DND-41 (cell line): Measurements from ENCODE around the gene NEXMIF.
"Not testable (repeated sequence)": the region's sequence is repeated elsewhere in the genome, so short reads cannot be mapped to it uniquely, and the experiment has no call there.

Experiments used
- ATAC-seq: fragments of 200-7000 bp; cut with Tn5 transposase; 3 replicates; pipeline ENCODE4 v1.9.1; 2021; ENCODE audit warnings: low read depth; ENCODE audit not compliant: insufficient read depth
- DNase-seq: peaks from one replicate; pipeline ENCODE4 v3.0.0-alpha.2; 2020
- H2AFZ ChIP-seq: 2 replicates; pipeline ENCODE4 v1.6.0; 2012; ENCODE audit warnings: low read depth, low read length
- H3K27ac ChIP-seq: 2 replicates; pipeline ENCODE4 v1.5.1; 2012; ENCODE audit warnings: low read length, inconsistent platforms
- H3K27me3 ChIP-seq: fragments of 200-600 bp; sonication (generic); 2 replicates; pipeline ENCODE4 v1.6.0; 2012; ENCODE audit warnings: low read length, mild to moderate bottlenecking, inconsistent platforms; ENCODE audit not compliant: insufficient read depth, poor library complexity
- H3K36me3 ChIP-seq: 2 replicates; pipeline ENCODE4 v1.5.1; 2012; ENCODE audit warnings: low read length, inconsistent platforms; ENCODE audit not compliant: insufficient read depth
- H3K4me1 ChIP-seq: 2 replicates; pipeline ENCODE4 v1.5.1; 2012; ENCODE audit warnings: mild to moderate bottlenecking, low read length; ENCODE audit not compliant: insufficient read depth
- H3K4me2 ChIP-seq: 2 replicates; pipeline ENCODE4 v1.6.0; 2012; ENCODE audit warnings: mild to moderate bottlenecking, moderate library complexity, low read length, inconsistent platforms; ENCODE audit not compliant: insufficient read depth
- H3K4me3 ChIP-seq, 2 experiments: fragments of 200-600 bp in 1 of 2; shearing (Covaris generic) in 1 of 2; 2 replicates each; pipeline ENCODE4 v1.5.1; 2012 to 2016; ENCODE audit warnings: inconsistent platforms in 2 of 2, low read length in 2 of 2, mild to moderate bottlenecking in 2 of 2, low read depth in 1 of 2, moderate library complexity in 1 of 2
- H3K79me2 ChIP-seq: 2 replicates; pipeline ENCODE4 v1.6.0; 2012; ENCODE audit warnings: low read length, inconsistent platforms; ENCODE audit not compliant: insufficient read depth
- H3K9ac ChIP-seq: 2 replicates; pipeline ENCODE4 v1.6.0; 2012; ENCODE audit warnings: low read depth, mild to moderate bottlenecking, inconsistent platforms, low read length, moderate library complexity
- H3K9me3 ChIP-seq: 2 replicates; pipeline ENCODE4 v1.5.1; 2012; ENCODE audit warnings: low read length, moderate library complexity, mild to moderate bottlenecking, inconsistent platforms; ENCODE audit not compliant: insufficient read depth, severe bottlenecking
- H4K20me1 ChIP-seq: 2 replicates; pipeline ENCODE4 v1.6.0; 2012; ENCODE audit warnings: low read length; ENCODE audit not compliant: insufficient read depth
- EZH2 ChIP-seq: IDR thresholded peaks from 3 replicates; pipeline ENCODE4 v1.6.1; 2012; ENCODE audit warnings: borderline replicate concordance, low read depth, mild to moderate bottlenecking, moderate library complexity, low read length, inconsistent platforms; ENCODE audit not compliant: severe bottlenecking
- TF ChIP-seq, protein P1 (sequence below): IDR thresholded peaks from 2 replicates; pipeline ENCODE4 v1.5.1; 2012; ENCODE audit warnings: borderline replicate concordance, low read length, moderate library complexity, mild to moderate bottlenecking; ENCODE audit not compliant: poor library complexity, severe bottlenecking; ENCODE audit errors: extremely low read depth

The NEXMIF gene

DNA sequence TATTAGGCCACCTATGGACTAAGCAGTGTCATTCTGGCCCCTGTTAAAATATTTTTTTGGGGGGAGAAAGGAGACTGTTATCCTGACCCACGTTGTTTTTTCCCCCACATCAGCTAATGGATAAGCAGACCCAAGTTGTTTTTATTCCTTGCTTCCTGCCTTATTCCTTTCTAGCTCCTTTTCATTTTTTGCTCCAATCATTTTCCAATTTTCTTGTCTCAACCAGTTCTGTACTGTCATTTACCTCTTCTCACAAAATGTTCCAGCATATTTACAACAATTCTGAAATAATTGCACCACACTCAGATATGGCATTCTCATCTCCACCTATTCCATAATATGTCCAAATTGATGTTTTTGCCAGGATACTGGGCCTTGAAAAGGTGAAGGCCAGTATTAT is 150.3 kb downstream of the NEXMIF start:
- Histone ChIP-seq H3K79me2 (no peaks in the 10 kb centered on the region), H3K9me3 (no peaks in the 10 kb centered on the region), H4K20me1 (no peaks in the 10 kb centered on the region), H3K27ac (no peak overlapping the region), H2AFZ (no peak overlapping the region), H3K4me1 (no peaks in the 10 kb centered on the region), H3K4me2 (no peak overlapping the region), H3K9ac (no peak overlapping the region), H3K36me3 (no peaks in the 10 kb centered on the region), H3K27me3 (no peaks in the 10 kb centered on the region), H3K4me3 (no peak overlapping the region)
- DNase-seq (no peak), ATAC-seq (no peak)
- no peak for TF ChIP-seq EZH2
- TF ChIP-seq, protein P1, sequence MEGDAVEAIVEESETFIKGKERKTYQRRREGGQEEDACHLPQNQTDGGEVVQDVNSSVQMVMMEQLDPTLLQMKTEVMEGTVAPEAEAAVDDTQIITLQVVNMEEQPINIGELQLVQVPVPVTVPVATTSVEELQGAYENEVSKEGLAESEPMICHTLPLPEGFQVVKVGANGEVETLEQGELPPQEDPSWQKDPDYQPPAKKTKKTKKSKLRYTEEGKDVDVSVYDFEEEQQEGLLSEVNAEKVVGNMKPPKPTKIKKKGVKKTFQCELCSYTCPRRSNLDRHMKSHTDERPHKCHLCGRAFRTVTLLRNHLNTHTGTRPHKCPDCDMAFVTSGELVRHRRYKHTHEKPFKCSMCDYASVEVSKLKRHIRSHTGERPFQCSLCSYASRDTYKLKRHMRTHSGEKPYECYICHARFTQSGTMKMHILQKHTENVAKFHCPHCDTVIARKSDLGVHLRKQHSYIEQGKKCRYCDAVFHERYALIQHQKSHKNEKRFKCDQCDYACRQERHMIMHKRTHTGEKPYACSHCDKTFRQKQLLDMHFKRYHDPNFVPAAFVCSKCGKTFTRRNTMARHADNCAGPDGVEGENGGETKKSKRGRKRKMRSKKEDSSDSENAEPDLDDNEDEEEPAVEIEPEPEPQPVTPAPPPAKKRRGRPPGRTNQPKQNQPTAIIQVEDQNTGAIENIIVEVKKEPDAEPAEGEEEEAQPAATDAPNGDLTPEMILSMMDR, result no peak

- H3K36me3 ChIP-seq, result no peaks in the 10 kb centered on the region
- H3K9ac ChIP-seq, result no peak overlapping the region
- no peaks in the 10 kb centered on the region for H3K4me1 ChIP-seq
- no peak overlapping the region for H3K4me3 ChIP-seq
- no peaks in the 10 kb centered on the region for H3K9me3 ChIP-seq
- no peaks in the 10 kb centered on the region for H3K27me3 ChIP-seq
- no peaks in the 10 kb centered on the region for H4K20me1 ChIP-seq
- no peaks in the 10 kb centered on the region for H3K79me2 ChIP-seq
- ATAC-seq (no peak), DNase-seq (no peak)
- TF ChIP-seq EZH2, result no peak
- TF ChIP-seq, protein P1, result no peak
- H2AFZ ChIP-seq, result no peak overlapping the region
- no peak overlapping the region for H3K4me2 ChIP-seq
- H3K27ac ChIP-seq, result no peak overlapping the region
Observed at GRCh38 chrX:74736450-74736849, 188.8 kb downstream of the NEXMIF start.

- no peaks in the 10 kb centered on the region for H3K36me3 ChIP-seq
- no peak overlapping the region for H2AFZ ChIP-seq
- H3K79me2 ChIP-seq, result no peaks in the 10 kb centered on the region
- no peaks in the 10 kb centered on the region for H3K4me1 ChIP-seq
- TF ChIP-seq EZH2, result no peak
- TF ChIP-seq, protein P1, result no peak
- no peak overlapping the region for H3K4me3 ChIP-seq
- H3K4me2 ChIP-seq, result no peak overlapping the region
- H3K9me3 ChIP-seq, result no peaks in the 10 kb centered on the region
- no peak overlapping the region for H3K9ac ChIP-seq
- no peak for DNase-seq
- H4K20me1 ChIP-seq, result no peaks in the 10 kb centered on the region
- ATAC-seq, result no peak
- H3K27me3 ChIP-seq, result no peaks in the 10 kb centered on the region
- no peak overlapping the region for H3K27ac ChIP-seq
Observed at GRCh38 chrX:74705269-74705668, 220.0 kb downstream of the NEXMIF start.

DNA sequence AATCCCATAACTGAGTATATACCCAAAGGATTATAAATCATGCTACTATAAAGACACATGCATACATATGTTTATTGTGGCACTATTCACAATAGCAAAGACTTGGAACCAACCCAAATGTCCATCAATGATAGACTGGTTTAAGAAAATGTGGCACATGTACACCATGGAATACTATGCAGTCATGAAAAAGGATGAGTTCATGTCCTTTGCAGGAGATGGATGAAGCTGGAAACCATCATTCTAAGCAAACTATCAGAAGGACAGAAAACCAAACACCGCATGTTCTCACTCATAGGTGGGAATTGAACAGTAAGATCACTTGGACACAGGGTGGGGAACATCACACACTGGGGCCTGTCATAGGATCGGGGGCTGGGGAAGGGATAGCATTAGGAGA is 223.9 kb downstream of the NEXMIF start:
- not testable (repeated sequence) for H3K9ac ChIP-seq, H3K9me3 ChIP-seq, H3K27ac ChIP-seq, H3K4me1 ChIP-seq, H3K4me2 ChIP-seq, DNase-seq, H3K79me2 ChIP-seq, H3K4me3 ChIP-seq, H3K36me3 ChIP-seq, ATAC-seq, H2AFZ ChIP-seq, H4K20me1 ChIP-seq, H3K27me3 ChIP-seq
